GM13976 (cell line): ENCODE data around the gene RBM33.

Source experiments
- DNase-seq: peaks from one replicate; pipeline ENCODE4 v3.0.0; 2012; ENCODE audit warnings: low spot score
- in situ Hi-C: fragments of 300-500 bp; cut with MboI; formaldehyde crosslinking; loops from one replicate; pipeline ENCODE4 v1.12.0; 2022; ENCODE audit warnings: low sequenced_read_pairs, mixed read lengths, inconsistent platforms; ENCODE audit not compliant: unreplicated experiment
- TF ChIP-seq, protein P1 (sequence below): IDR thresholded peaks from 2 replicates; pipeline ENCODE4 v1.5.1; 2012; ENCODE audit warnings: borderline replicate concordance, mild to moderate bottlenecking; ENCODE audit not compliant: insufficient read depth; ENCODE audit errors: extremely low read depth, missing control alignments, control extremely low read depth

RBM33 gene

DNA sequence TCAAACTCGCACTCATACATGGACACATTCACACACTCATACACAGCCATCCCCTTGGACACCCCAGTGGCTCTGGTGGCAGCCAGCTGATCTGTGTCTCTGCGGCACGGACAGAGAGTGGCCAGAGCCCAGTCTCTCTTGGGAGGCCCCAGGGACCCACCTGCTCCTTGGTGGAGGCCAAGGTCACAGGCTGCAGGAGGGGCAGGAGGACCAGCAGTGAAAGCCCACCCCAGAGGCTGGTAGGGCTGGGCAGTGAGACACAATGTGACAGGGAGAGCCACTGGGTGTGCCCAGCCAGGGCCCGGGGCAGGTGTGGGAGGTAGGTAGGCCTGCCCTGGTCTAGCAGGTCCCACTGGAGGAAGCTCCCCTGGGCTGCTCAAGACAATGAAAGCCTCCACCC is 149.3 kb downstream of the RBM33 start:
- in situ Hi-C loops = no loop called here
- DNase-seq = no peak
- TF ChIP-seq, protein P1, sequence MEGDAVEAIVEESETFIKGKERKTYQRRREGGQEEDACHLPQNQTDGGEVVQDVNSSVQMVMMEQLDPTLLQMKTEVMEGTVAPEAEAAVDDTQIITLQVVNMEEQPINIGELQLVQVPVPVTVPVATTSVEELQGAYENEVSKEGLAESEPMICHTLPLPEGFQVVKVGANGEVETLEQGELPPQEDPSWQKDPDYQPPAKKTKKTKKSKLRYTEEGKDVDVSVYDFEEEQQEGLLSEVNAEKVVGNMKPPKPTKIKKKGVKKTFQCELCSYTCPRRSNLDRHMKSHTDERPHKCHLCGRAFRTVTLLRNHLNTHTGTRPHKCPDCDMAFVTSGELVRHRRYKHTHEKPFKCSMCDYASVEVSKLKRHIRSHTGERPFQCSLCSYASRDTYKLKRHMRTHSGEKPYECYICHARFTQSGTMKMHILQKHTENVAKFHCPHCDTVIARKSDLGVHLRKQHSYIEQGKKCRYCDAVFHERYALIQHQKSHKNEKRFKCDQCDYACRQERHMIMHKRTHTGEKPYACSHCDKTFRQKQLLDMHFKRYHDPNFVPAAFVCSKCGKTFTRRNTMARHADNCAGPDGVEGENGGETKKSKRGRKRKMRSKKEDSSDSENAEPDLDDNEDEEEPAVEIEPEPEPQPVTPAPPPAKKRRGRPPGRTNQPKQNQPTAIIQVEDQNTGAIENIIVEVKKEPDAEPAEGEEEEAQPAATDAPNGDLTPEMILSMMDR = no peak

DNA sequence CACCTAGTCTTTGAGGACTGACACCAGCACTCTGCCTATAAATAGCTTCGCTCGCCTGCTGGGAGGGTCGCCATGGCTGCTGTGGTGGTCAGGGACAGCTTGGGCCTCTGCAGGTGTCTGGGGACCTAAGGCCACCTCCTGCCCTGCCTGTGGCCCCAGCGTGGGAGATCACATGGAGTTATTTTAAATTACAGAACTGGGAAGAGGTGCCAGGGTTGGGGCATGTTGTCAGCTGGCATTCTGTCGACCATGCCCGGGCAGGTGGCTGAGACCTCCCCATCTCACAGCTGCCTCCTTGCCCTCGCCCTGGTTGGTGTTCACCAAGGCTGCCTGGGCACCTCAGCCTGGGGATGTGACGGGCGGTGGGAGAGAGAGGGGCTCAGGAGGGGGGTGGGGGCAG is 149.7 kb downstream of the RBM33 start:
- DNase-seq = no peak
- in situ Hi-C loops = no loop called here
- TF ChIP-seq, protein P1 = no peak

DNA sequence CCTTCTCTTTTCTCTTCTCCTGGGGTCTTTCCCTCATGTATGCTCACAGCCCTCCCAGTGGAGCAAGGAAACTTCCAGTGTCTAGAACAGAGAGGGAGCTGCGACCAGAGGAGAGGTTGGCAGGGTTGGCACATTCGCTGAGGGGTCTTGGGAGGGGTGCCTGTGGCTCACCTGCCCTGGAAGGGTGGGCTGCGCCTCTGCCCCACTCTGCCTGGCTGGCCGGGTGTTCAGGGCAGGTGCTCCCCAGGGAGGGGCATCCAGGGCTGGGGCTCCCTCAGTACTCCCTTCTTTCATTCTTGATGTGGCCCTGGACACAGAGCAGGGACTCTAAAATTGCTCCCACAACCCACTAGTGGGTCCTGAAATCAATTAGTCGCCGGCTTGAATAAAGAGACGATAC is 150.9 kb downstream of the RBM33 start:
- TF ChIP-seq, protein P1 = no peak
- in situ Hi-C loops = no loop called here
- DNase-seq = no peak

DNA sequence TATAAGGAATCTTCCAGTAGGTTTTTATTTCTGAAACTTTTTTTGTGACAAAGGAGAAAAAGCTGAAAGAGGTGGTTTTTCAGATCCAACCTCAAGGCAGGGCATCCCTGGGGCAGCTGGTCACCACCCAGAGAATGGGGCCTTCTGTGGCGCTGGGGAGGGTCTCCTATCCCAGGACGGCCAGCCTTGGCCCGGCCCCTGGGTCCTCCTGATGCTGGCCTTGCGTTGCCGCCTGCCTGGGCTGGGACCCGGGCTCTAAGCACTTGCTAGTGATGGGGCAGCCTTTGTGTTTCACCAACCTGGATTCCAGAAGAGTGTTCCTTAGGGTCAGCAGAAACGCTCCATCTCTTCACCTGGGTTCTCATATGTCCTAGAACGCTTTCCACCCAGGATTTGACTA is 151.5 kb downstream of the RBM33 start:
- in situ Hi-C loops = no loop called here
- no peak for DNase-seq
- TF ChIP-seq, protein P1 = no peak

DNA sequence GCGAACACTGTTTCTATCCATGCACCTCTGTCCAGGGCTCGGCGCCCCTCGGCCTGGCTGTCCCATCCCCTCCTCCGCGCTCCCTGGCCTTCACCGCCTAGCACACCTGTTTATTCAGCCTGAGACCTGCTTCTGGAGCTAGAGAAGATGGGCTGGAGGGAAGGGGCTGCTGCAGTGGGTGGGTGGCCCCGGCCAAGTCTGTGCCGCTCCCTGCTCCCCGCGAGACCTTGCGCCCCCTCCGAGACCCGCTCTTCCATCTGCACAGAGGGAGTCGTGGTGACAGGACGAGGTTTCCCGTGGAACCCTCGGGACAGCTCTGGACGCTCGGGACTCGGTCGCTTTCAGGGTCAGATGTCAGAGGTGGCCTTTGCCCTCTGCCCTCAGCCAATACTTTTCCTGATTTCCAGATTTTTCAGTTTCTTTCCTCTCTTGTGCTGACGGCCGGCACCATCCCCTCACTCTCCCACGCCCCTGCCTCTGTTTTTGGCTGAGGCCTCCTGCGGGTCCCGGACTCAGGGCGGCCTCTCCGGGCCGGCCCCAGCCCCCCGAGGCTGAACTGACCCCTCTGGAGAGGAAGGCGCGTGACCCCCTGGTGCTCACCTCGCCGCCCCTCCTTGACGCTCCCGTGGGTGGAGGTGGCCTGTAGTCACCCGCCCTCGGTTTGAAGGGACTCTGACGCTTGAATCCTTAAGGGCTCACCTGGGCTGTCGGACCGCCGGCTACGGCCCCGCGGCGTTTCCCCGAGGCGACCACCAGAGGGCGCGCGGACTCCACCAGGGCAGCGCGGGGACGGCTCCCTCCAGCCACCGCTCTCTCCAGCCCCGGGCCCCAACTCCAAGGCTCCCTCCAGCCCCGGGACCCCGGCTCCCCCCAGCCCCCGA is 152.2 kb downstream of the RBM33 start:
- TF ChIP-seq, protein P1 = peak; percentile 99
- in situ Hi-C loops = no loop called here
- peak; percentile 90 for DNase-seq

DNA sequence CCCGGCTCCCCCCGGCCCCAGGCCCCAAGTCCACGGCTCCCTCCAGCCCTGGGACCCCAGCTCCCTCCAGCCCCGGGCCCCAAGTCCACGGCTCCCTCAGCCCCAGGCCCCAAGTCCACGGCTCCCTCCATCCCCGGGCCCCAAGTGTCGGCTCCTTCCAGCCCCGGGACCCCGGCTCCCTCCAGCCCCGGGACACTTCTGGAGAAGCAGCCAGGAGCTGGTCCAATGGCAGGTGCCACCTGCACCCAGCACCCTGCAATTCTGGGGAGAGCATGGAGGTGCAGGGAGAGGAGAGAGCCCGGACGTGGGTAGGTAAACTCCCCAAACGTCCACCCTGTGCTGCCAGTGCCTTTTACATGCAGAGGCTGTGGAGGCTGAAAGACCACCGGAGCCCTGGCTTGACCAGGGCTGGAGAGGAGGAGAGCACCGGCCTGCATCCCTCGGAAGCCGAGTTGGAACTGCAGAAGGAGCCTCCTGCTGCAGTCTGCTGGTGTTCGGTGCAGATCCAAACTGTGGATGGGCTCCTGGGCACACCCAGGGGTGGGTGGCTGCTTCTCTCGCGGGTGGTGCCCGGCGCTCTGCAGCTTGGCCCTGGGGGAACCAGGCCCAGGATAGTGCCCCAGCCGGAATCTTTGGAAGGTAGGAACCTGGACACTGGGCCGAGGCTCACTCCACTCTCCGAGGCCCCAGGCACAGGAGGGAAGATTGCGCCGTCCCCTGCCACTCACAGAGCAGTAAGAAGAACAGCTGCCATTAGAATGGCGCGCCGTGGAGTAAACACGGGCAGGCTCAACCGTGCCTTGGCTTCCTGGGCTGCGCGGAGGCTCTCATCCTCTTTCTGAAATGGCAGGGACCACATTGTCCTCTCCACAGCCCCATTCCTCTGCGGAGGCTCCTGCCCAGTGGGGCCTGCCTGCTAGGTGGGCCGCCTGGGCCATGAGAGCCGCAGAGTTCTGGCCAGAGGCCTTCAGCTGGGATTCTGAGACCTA is 153.1 kb downstream of the RBM33 start:
- no peak for DNase-seq
- TF ChIP-seq, protein P1 = no peak
- in situ Hi-C loops = no loop called here
